ACC112 (cell line): ENCODE measurements around the gene BMP8B.

Experiments used
- H2AFZ ChIP-seq: fragments of 200-600 bp; sonication (generic); one replicate; pipeline ENCODE4 v1.6.0; 2017; ENCODE audit warnings: antibody characterized with exemption, low read length; ENCODE audit not compliant: unreplicated experiment
- H3K27ac ChIP-seq: fragments of 200-600 bp; sonication (generic); 2 replicates; pipeline ENCODE4 v1.5.1; 2014; ENCODE audit warnings: low read depth, mild to moderate bottlenecking, antibody characterized with exemption, low read length, moderate library complexity
- H3K27me3 ChIP-seq: fragments of 200-600 bp; sonication (generic); 2 replicates; pipeline ENCODE4 v1.6.1; 2014; ENCODE audit warnings: mild to moderate bottlenecking, antibody characterized with exemption, low read length, moderate library complexity, mixed read lengths; ENCODE audit not compliant: insufficient read depth
- H3K36me3 ChIP-seq: fragments of 200-600 bp; sonication (generic); 2 replicates; pipeline ENCODE4 v1.6.1; 2016; ENCODE audit warnings: mild to moderate bottlenecking, antibody characterized with exemption, low read length, moderate library complexity, mixed read lengths; ENCODE audit not compliant: insufficient read depth
- H3K4me1 ChIP-seq: fragments of 200-600 bp; sonication (generic); one replicate; pipeline ENCODE4 v1.6.1; 2016; ENCODE audit warnings: low read length, mixed read lengths; ENCODE audit not compliant: insufficient read depth, unreplicated experiment, control insufficient read depth
- H3K4me3 ChIP-seq: fragments of 200-600 bp; sonication (generic); 2 replicates; pipeline ENCODE4 v1.5.1; 2014; ENCODE audit warnings: mild to moderate bottlenecking, low read depth, low read length
- H3K79me2 ChIP-seq: fragments of 200-600 bp; sonication (generic); one replicate; pipeline ENCODE4 v1.6.0; 2016; ENCODE audit warnings: low read length; ENCODE audit not compliant: control insufficient read depth, unreplicated experiment, insufficient read depth

The BMP8B gene

DNA sequence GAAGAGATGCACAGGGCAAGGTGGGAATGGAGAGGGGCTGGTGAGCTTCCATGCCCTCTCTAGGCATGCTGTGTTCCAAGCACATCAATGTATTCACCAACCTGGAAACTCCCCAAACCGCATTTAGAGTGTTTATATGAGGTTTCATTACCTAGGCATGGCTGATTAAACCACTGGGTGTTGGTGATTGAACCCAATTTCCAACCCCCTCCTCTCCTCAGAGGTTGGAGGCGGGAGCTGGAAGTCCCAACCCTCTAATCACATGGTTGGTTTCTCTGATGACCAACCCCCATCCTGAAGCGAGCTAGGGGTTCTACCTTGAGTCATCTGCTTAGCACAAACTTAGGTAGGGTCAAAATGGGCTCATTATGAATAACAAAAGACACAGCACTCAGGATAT lies 52.9 kb downstream of the BMP8B start:
- Histone ChIP-seq H3K79me2 (peaks cover 19% of the 10 kb centered on the region), H3K36me3 (no peaks in the 10 kb centered on the region), H3K27ac (no peak overlapping the region), H3K27me3 (peaks cover 35% of the 10 kb centered on the region), H3K4me1 (peaks cover 24% of the 10 kb centered on the region), H3K4me3 (no peak overlapping the region), H2AFZ (no peak overlapping the region)

DNA sequence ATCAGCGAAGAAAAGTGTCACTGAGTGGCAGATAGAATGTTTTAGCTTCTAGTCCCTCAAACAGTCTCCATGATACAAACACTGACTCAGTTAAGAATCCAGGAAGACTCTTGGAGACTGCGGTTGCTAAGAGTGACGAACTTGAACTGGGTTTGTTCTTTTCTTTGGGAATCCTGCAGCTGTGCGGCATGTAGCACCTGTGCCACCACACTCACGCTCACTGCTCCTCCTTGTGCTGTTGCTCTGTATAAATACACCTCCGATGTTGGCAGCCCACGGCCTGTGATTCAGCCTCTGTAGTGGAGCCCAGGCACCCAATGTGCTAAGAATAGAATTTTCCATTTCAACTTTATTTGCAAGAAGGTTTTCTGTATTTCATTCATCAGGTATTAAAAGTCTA lies 55.5 kb downstream of the BMP8B start:
- H3K4me3 ChIP-seq = no peak overlapping the region
- peaks cover 35% of the 10 kb centered on the region for H3K27me3 ChIP-seq
- no peaks in the 10 kb centered on the region for H3K36me3 ChIP-seq
- H2AFZ ChIP-seq = no peak overlapping the region
- no peak overlapping the region for H3K27ac ChIP-seq
- peaks cover 8% of the 10 kb centered on the region for H3K4me1 ChIP-seq
- no peaks in the 10 kb centered on the region for H3K79me2 ChIP-seq

DNA sequence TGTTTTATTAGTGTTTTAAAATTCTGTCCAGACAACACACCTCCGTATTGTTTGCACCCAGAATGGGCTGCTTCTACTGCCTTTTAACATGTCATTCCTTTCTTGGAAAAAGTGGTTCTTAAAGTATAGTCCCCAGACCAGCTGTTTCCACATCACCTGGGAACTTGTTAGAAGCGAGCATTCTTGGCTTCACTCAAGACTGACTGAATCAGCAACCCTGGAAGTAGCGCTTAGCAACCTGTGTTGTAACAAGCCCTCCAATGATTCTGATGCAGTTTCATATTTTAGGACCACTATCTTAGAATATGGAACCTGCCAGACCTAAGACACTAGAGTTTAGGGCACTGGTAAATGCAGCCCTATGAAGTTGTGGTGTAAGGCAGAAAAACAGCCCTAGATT lies 55.9 kb downstream of the BMP8B start:
- no peaks in the 10 kb centered on the region for H3K36me3 ChIP-seq
- no peak overlapping the region for H2AFZ ChIP-seq
- no peak overlapping the region for H3K4me3 ChIP-seq
- H3K27me3 ChIP-seq = peaks cover 36% of the 10 kb centered on the region
- no peak overlapping the region for H3K27ac ChIP-seq
- no peaks in the 10 kb centered on the region for H3K79me2 ChIP-seq
- H3K4me1 ChIP-seq = peaks cover 7% of the 10 kb centered on the region

DNA sequence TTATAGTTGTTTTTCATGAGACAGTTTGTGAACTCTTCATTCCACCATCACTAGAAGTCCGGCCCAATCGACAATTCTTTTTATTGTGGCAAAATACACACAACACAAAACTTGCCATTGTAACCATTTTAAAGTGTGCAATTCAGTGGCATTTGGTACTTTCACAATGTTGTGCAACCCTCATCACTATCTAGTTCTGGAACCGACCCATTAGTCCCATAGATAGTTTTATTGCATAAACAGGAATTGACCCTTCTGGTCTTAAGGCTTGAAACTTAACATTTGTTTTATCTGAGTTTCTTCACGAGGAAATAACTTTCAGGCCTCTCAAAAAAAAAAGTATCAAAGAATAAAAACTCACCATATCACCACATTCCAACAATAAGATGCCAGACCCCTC lies 58.8 kb downstream of the BMP8B start:
- peaks cover 40% of the 10 kb centered on the region for H3K27me3 ChIP-seq
- H3K4me3 ChIP-seq = no peak overlapping the region
- no peaks in the 10 kb centered on the region for H3K79me2 ChIP-seq
- H2AFZ ChIP-seq = no peak overlapping the region
- H3K36me3 ChIP-seq = no peaks in the 10 kb centered on the region
- H3K27ac ChIP-seq = no peak overlapping the region
- H3K4me1 ChIP-seq = no peaks in the 10 kb centered on the region

DNA sequence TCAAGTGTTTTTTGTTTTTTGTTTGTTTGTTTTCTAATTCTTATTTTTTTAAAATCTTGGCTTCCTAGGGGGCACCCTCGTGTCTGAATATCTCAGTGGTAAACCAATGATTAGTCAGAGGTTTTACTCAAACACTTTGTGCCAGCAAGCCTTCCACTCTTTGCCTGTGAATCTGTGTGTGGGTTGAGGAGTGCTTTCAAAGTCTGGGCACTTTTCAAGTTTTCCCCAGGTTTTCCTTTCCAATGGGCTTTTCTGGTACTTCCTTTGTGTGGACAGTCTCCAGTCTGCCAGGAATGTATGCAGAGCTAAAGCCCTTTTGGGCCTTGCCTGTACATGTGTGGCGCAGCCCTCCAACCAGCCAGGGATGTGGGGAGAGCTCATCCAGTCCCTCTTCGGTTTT lies 59.6 kb downstream of the BMP8B start:
- peaks cover 36% of the 10 kb centered on the region for H3K27me3 ChIP-seq
- no peaks in the 10 kb centered on the region for H3K79me2 ChIP-seq
- H2AFZ ChIP-seq = no peak overlapping the region
- no peaks in the 10 kb centered on the region for H3K36me3 ChIP-seq
- no peak overlapping the region for H3K4me3 ChIP-seq
- H3K4me1 ChIP-seq = no peaks in the 10 kb centered on the region
- H3K27ac ChIP-seq = no peak overlapping the region

DNA sequence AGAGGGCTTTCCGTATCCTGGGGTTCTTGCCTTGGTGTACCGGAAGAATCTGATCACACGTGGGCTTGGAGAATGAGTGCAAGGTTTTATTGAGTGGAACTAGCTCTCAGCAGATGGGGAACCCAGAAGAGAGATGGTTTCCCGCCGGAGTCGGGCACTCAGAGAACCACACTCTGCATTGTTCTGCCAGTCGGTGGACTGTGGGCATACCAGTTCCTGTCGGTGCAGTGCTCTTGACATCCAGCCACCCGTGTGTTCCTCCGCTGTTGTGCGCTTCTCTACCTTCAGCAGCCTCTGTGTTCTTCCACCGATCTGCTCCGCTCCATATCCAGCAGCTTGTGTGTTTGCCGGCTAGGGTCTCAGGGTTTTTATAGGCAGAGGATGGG lies 60.7 kb downstream of the BMP8B start:
- Histone ChIP-seq H3K27ac (no peak overlapping the region), H3K27me3 (peaks cover 26% of the 10 kb centered on the region), H3K4me3 (no peak overlapping the region), H3K36me3 (no peaks in the 10 kb centered on the region), H2AFZ (no peak overlapping the region), H3K4me1 (no peaks in the 10 kb centered on the region), H3K79me2 (no peaks in the 10 kb centered on the region)

- no peak overlapping the region for H2AFZ ChIP-seq
- H3K27me3 ChIP-seq = peaks cover 21% of the 10 kb centered on the region
- no peaks in the 10 kb centered on the region for H3K79me2 ChIP-seq
- no peaks in the 10 kb centered on the region for H3K36me3 ChIP-seq
- H3K4me1 ChIP-seq = no peaks in the 10 kb centered on the region
- H3K4me3 ChIP-seq = no peak overlapping the region
- no peak overlapping the region for H3K27ac ChIP-seq
Observed at GRCh38 chr1:39727221-39727931, 61.3 kb downstream of the BMP8B start.

- Histone ChIP-seq H3K36me3 (no peaks in the 10 kb centered on the region), H3K79me2 (no peaks in the 10 kb centered on the region), H3K27me3 (peaks cover 20% of the 10 kb centered on the region), H3K4me1 (no peaks in the 10 kb centered on the region), H3K27ac (no peak overlapping the region), H2AFZ (no peak overlapping the region), H3K4me3 (no peak overlapping the region)
Observed at GRCh38 chr1:39726600-39726999, 62.1 kb downstream of the BMP8B start.

- no peaks in the 10 kb centered on the region for H3K79me2 ChIP-seq
- H3K27me3 ChIP-seq = peaks cover 17% of the 10 kb centered on the region
- no peaks in the 10 kb centered on the region for H3K36me3 ChIP-seq
- H2AFZ ChIP-seq = no peak overlapping the region
- no peaks in the 10 kb centered on the region for H3K4me1 ChIP-seq
- H3K4me3 ChIP-seq = no peak overlapping the region
- no peak overlapping the region for H3K27ac ChIP-seq
Observed at GRCh38 chr1:39722495-39722894, 66.2 kb downstream of the BMP8B start.

DNA sequence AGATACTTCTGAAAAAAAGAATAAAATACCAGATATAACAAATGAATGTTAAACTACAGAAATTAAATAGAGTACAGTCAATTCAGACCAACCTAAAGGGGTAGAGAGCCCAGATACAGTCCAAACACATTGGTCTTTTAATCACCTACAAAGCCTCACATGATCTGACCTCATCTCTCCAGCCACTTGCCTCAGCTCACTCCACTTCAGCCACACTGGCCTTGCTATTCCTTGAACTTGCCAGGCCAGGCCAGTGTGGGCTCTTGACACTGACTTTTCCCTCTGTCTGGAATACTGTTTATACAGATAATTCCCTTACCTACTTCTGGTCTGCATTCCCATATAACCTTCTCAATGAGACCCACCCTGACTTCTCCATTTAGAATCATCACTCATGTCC lies 67.0 kb downstream of the BMP8B start:
- Histone ChIP-seq H3K27ac (no peak overlapping the region), H3K79me2 (no peaks in the 10 kb centered on the region), H3K4me3 (no peak overlapping the region), H3K36me3 (no peaks in the 10 kb centered on the region), H3K4me1 (no peaks in the 10 kb centered on the region), H2AFZ (no peak overlapping the region), H3K27me3 (peaks cover 20% of the 10 kb centered on the region)

DNA sequence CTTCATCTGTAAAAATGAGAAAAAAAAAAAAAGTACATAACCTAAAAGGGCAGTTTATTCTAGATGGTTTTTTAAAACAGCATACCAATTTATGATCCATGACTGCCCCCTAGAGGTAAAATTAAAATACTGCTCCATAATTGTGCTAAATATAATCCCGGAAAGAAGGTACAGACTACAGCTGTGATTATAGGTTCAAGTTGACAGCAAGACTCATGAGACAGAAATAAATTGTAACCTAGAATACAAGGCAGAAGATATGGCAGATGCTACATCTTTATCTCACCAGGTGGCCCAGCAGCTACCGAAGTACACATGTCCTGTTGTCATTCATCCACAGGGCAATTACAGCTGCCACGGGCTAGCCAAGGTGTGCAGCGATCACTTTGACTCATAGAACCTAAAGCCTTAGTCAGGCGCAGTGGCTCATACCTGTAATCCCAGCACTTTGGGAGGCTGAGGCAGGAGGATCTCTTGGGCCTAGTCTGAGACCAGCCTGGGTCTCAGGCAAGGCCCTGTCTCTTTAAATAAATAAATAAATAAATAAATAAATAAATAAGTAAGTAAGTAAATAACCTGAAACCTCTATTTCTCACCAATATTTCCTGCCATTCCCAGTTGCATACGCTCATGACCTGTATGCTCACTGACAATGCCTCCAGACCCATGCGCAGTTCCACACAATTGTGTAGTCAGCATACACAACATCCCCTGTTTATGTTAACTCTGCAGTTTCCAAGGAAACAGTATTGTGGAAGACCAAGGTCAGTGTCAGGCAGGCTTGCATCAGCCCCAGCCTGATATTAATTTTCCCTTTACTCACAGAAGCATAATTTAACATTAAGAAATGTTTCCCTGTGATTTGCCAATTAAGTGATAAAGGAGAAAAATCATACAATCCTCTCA lies 68.3 kb downstream of the BMP8B start:
- Histone ChIP-seq H3K27me3 (peaks cover 25% of the 10 kb centered on the region), H3K36me3 (no peaks in the 10 kb centered on the region), H3K79me2 (no peaks in the 10 kb centered on the region), H3K4me3 (no peak overlapping the region), H3K27ac (no peak overlapping the region), H2AFZ (peak overlapping the region; percentile 53), H3K4me1 (no peaks in the 10 kb centered on the region)
